Ovary (tissue), 9 donors: Measurements from ENCODE around the gene TNFRSF4. TPM values are rescaled to one million over a fixed set of nuclear protein-coding genes. Genes with fewer than 3 reads are reported as not detected.
A peak's percentile ranks its signal among the peaks of the same experiment; 100 is the strongest.

ENCODE experiments used
- DNase-seq, 5 donors: peaks; one replicate each; pipeline ENCODE4 v3.0.0-alpha.2; 2019 to 2020
- H3K27ac ChIP-seq, 2 donors: fragments of 200-600 bp; one replicate each; pipeline versions ENCODE4 v1.5.1 to v1.8.0; 2019 to 2022
- H3K27me3 ChIP-seq: fragments of 200-600 bp; one replicate; pipeline ENCODE4 v1.8.0; 2022
- H3K36me3 ChIP-seq: fragments of 200-600 bp; sonication (generic); one replicate; pipeline ENCODE4 v1.5.1; 2019
- H3K4me1 ChIP-seq: one replicate; pipeline ENCODE4 v1.8.1; 2013; ENCODE audit warnings: mild to moderate bottlenecking, moderate library complexity; ENCODE audit not compliant: insufficient read depth
- H3K4me3 ChIP-seq: fragments of 200-600 bp; sonication (generic); one replicate; pipeline ENCODE4 v1.5.1; 2017
- H3K9me3 ChIP-seq, 2 donors: fragments of 200-600 bp in 1 of 2; sonication (generic) in 1 of 2; one replicate each; pipeline versions ENCODE4 v1.5.1 to v1.8.1; 2013 to 2019; ENCODE audit warnings: mild to moderate bottlenecking in 1 of 2, moderate library complexity in 1 of 2
- CTCF ChIP-seq, 3 donors: fragments of 450-650 bp in 2 of 3; fragments of 200-600 bp in 1 of 3; IDR thresholded peaks; one replicate each; pipeline versions ENCODE4 v1.5.1 to v1.8.0; 2016 to 2022; ENCODE audit warnings: antibody characterized with exemption in 3 of 3, mild to moderate bottlenecking in 1 of 3
- EP300 ChIP-seq: sonication (generic); formaldehyde crosslinking; IDR thresholded peaks from one replicate; pipeline ENCODE4 v1.6.1; 2017; ENCODE audit warnings: antibody characterized with exemption
- POLR2A ChIP-seq: fragments of 450-650 bp; IDR thresholded peaks from one replicate; pipeline ENCODE4 v1.6.1; 2017; ENCODE audit warnings: antibody characterized with exemption, mild to moderate bottlenecking, moderate library complexity
- WGBS, 3 donors: extraction: QIAGEN DNeasy Blood & Tissue Kit in 1 of 3; methylation state at CpG; one replicate each; pipeline versions ENCODE4 v1.1.5 to v1.1.7; 2013 to 2017; 5-methylcytosine and 5-hydroxymethylcytosine counted together
- intact Hi-C, 4 donors: fragments of 100-400 bp; cut with DNase I; formaldehyde crosslinking; loops; one replicate each; pipeline versions ENCODE4 v1.11.0 to v1.15.1; 2022 to 2023
- polyA plus RNA-seq, 2 donors: library from polyadenylated mRNA; stranded (reverse); fragments of 200-250 nt in 1 of 2; fragments of 350-450 nt in 1 of 2; fragmentation: Illumina TruSeq in 1 of 2; extraction: RNeasy Lipid Tissue Mini Kit (QIAGEN cat#74804) in 1 of 2; gene quantifications; one replicate each; pipeline ENCODE4 v1.2.3, GENCODE V29; 2013 to 2014
- total RNA-seq, 7 donors: library from RNA; depleted of rRNA in 2 of 7; stranded (reverse); fragments of >200 nt in 2 of 7; fragmentation: NEBNext Ultra II Directional in 3 of 7; extraction: Animal tissue kit (Norgen Biotek cat#: 25700) in 3 of 7; gene quantifications; one replicate each; pipeline versions ENCODE4 v1.1.0 to v1.2.4, GENCODE V29; 2016 to 2023
- donor health status: DM: no; HTN: no; CAD: no; lungs with moderate emphysema.
- donor health status: DM: no; HTN: no; CAD: no.
- donor health status: Bipolar disorder and iron deficiency.
- donor health status: DM: yes; HTN: yes; CAD: no.
- donor health status: DM: no; HTN: no; CAD: no.
- donor health status: DM: yes; HTN: yes; CAD: no.

The TNFRSF4 gene
- total and polyA plus RNA-seq, 9 donors: 0.37 to 2.5 (median 0.89) TPM; not detected in 1

DNA sequence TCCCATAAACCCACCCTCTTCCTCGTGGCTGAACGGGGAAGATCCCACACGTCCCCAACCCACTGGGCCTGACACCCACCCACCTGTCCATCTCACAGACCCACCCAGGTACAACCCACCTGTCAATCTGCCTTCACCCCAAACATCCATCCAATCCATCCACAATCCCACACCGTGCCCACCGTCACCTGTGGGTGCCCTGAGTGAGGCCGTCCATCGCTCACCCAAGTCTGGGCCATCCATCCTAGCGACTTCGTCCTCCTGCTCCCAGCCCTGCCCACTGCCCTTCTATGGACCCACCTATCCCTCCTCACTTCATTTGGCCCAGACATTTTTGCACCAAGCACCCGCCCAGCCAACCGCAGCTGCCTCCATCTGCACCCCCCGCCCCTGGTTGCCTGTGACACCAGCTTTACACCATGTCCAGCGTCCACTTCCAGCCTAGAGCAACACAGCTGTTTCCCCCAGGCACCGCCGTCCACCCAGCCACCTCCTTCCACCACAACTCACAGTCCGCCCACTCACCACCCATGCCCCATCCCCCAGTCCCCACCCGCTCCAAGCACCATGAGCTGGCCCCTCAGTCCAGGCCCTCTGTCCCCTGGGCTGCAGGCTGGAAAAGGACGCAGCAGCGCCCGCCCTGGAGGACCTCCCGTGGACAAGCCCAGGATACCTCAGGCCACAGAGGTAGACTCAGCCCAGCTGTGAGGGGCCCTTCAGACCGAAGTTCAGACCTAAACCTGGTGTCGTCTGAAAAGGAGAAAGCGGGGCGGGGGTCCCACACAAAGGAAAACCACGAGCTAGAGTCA lies 32.6 kb downstream of the TNFRSF4 start:
- Histone ChIP-seq H3K9me3 (no peaks in the 10 kb centered on the region), H3K27ac (no peak overlapping the region), H3K4me1 (no peaks in the 10 kb centered on the region), H3K36me3 (no peaks in the 10 kb centered on the region), H3K27me3 (no peaks in the 10 kb centered on the region), H3K4me3 (no peak overlapping the region)
- no peak for TF ChIP-seq CTCF (IDR thresholded peaks at IDR 0.05)
- TF ChIP-seq POLR2A: no peak
- no peak for TF ChIP-seq EP300
- peak in 2 of 5 donors; percentile 12 to 29 for DNase-seq
- intact Hi-C loops: no loop called here
- 82 to 88% (median 84%) methylated on average over 26 of the region's 26 CpGs for WGBS, 3 donors

DNA sequence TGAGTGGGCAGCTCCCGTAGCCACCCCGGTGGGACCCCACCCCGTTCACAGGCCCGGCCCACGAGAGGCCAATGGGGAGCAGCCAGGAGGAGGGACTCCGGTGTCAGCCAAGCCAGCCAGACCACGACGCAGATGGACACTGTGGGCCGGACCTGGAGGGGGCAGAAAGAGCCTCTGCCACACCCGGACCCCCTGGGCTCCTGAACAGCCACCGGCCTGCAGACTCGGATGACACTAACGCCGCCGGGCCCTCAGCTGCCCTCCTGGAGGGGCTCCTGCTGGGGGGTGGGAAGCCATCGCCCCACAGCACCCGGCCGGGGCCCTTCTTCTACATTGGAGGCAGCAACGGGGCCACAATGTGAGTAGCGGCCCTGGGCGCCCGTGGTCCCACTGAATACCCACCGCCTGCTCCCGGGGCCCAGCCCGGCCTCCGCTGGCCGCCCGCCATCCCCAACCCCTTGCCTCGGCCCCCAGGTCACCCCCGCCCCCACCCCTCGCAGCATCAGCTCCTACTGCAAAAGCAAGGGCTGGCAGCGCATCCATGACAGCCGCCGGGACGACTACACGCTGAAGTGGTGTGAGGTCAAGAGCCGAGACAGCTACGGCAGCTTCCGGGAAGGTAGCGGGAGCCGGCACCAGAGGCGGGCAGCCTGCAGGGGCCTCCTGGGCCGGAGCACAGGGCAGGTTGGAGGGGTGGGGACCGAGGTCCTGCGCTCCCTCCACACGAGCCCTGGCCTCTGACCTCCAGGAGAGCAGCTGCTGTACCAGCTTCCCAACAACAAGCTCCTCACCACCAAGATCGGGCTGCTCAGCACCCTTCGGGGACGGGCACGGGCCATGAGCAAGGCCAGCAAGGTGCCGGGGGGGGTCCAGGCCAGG lies 33.7 kb downstream of the TNFRSF4 start:
- no peaks in the 10 kb centered on the region for H3K27me3 ChIP-seq
- 55 to 73% (median 59%) methylated on average over 20 to 51 of the region's 51 CpGs for WGBS, 3 donors

DNA sequence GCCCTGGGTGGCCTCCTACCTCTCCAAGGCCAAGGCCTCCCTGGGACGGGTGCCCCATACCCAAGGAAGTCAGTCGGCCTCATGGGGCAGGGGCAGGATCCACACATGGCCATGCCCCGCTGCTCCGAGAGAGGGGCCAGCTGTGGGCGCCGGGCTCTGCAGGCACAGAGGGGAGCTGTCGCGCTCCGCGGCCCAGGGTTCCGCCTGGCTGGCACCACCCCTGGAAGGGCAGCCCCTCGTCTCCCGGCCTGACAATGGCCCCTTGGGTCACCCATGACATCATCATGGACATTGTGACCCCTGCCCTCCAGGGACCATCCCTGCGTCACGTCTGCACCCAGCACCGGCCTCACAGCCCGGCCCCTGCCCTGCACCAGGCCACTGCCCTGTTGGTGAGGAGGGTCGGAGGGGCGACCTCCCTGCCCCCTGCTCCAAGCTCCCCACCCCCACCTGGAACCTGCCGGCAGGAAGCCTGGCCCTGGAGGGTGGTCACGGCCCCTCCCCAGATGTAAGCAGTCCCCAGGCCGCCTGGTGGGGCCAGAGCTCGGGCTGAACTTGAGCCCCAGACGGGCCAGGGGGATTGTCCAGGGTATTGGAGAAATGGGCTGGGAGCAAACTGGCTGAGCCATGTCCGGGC lies 34.5 kb downstream of the TNFRSF4 start:
- Histone ChIP-seq H3K36me3 (no peaks in the 10 kb centered on the region), H3K27me3 (no peaks in the 10 kb centered on the region), H3K4me3 (no peak overlapping the region), H3K9me3 (no peaks in the 10 kb centered on the region), H3K27ac (no peak overlapping the region), H3K4me1 (no peaks in the 10 kb centered on the region)
- DNase-seq: peak in 2 of 5 donors; percentile 14 to 28
- 64 to 75% (median 71%) methylated on average over 8 to 25 of the region's 25 CpGs for WGBS, 3 donors
- intact Hi-C loops: no loop called here
- TF ChIP-seq POLR2A (no peak), CTCF (IDR thresholded peaks at IDR 0.05) (no peak), EP300 (no peak)

More for the DNA sequence above, 33.7 kb downstream of the TNFRSF4 start:
- H3K4me1 ChIP-seq: no peaks in the 10 kb centered on the region
- no peak overlapping the region for H3K4me3 ChIP-seq
- no peaks in the 10 kb centered on the region for H3K36me3 ChIP-seq
- DNase-seq: peak in 2 of 5 donors; percentile 16 to 28
- no peak overlapping the region for H3K27ac ChIP-seq
- TF ChIP-seq CTCF (IDR thresholded peaks at IDR 0.05) (no peak), POLR2A (no peak), EP300 (no peak)
- intact Hi-C loops: no loop called here
- no peaks in the 10 kb centered on the region for H3K9me3 ChIP-seq

- 69 to 82% (median 82%) methylated on average over 22 to 32 of the region's 32 CpGs for WGBS, 3 donors
- no peaks in the 10 kb centered on the region for H3K4me1 ChIP-seq
- DNase-seq: peak in 2 of 5 donors; percentile 13 to 25
- TF ChIP-seq POLR2A (no peak), EP300 (no peak), CTCF (IDR thresholded peaks at IDR 0.05) (no peak)
- intact Hi-C loops: no loop called here
- H3K9me3 ChIP-seq: no peaks in the 10 kb centered on the region
- H3K27ac ChIP-seq: no peak overlapping the region
- H3K4me3 ChIP-seq: no peak overlapping the region
- H3K36me3 ChIP-seq: no peaks in the 10 kb centered on the region
- no peaks in the 10 kb centered on the region for H3K27me3 ChIP-seq
Measured at GRCh38 chr1:1178794-1179331, 35.1 kb downstream of the TNFRSF4 start.
